MM.1S (cell line): ENCODE measurements around the gene ALDOB.

Experiments
- DNase-seq: peaks from one replicate; pipeline ENCODE4 v3.0.0-alpha.2; 2015
- H2AFZ ChIP-seq: fragments of 300-600 bp; sonication (generic); 2 replicates; pipeline ENCODE4 v1.6.0; 2016; ENCODE audit warnings: antibody characterized with exemption, low read length
- H3F3A ChIP-seq: fragments of 300-600 bp; sonication (generic); 2 replicates; pipeline ENCODE4 v1.6.1; 2016; ENCODE audit warnings: mild to moderate bottlenecking, antibody characterized with exemption, low read length, moderate library complexity, mixed read lengths; ENCODE audit not compliant: insufficient read depth
- H3K27ac ChIP-seq: fragments of 300-600 bp; sonication (generic); 2 replicates; pipeline ENCODE4 v1.5.1; 2016; ENCODE audit warnings: mild to moderate bottlenecking, low read length
- H3K27me3 ChIP-seq: fragments of 300-600 bp; sonication (generic); replicated peaks from 2 replicates; pipeline ENCODE4 v1.6.0; 2016; ENCODE audit warnings: low read length; ENCODE audit not compliant: insufficient read depth
- H3K36me3 ChIP-seq: fragments of 300-600 bp; sonication (generic); replicated peaks from 2 replicates; pipeline ENCODE4 v1.6.1; 2016; ENCODE audit warnings: mild to moderate bottlenecking, low read length, mixed read lengths; ENCODE audit not compliant: insufficient read depth
- H3K4me1 ChIP-seq: fragments of 300-600 bp; sonication (generic); 2 replicates; pipeline ENCODE4 v1.6.1; 2016; ENCODE audit warnings: low read length, mixed read lengths
- H3K4me2 ChIP-seq: fragments of 300-600 bp; sonication (generic); 2 replicates; pipeline ENCODE4 v1.6.0; 2016; ENCODE audit warnings: low read depth, low read length
- H3K4me3 ChIP-seq: fragments of 300-600 bp; sonication (generic); 2 replicates; pipeline ENCODE4 v1.5.1; 2016; ENCODE audit warnings: low read length, mixed read lengths
- H3K79me2 ChIP-seq: fragments of 300-600 bp; sonication (generic); 2 replicates; pipeline ENCODE4 v1.6.1; 2016; ENCODE audit warnings: mixed run types, low read length, mixed read lengths
- H3K9ac ChIP-seq: fragments of 300-600 bp; sonication (generic); 2 replicates; pipeline ENCODE4 v1.6.1; 2016; ENCODE audit warnings: low read length, mixed read lengths
- H3K9me2 ChIP-seq: fragments of 300-600 bp; sonication (generic); replicated peaks from 2 replicates; pipeline ENCODE4 v1.6.1; 2016; ENCODE audit warnings: mild to moderate bottlenecking, low read length, mixed read lengths; ENCODE audit not compliant: insufficient read depth
- H3K9me3 ChIP-seq: fragments of 300-600 bp; sonication (generic); replicated peaks from 2 replicates; pipeline ENCODE4 v1.6.1; 2016; ENCODE audit warnings: mild to moderate bottlenecking, low read length, mixed read lengths; ENCODE audit not compliant: insufficient read depth
- H4K20me1 ChIP-seq: fragments of 300-600 bp; sonication (generic); 2 replicates; pipeline ENCODE4 v1.6.1; 2016; ENCODE audit warnings: mild to moderate bottlenecking, low read length, moderate library complexity, mixed read lengths; ENCODE audit not compliant: insufficient read depth
- CTCF ChIP-seq: fragments of 300-600 bp; sonication (generic); IDR thresholded peaks from 2 replicates; pipeline ENCODE4 v1.5.1; 2016; ENCODE audit warnings: antibody characterized with exemption, low read length, mixed read lengths
- EZH2 ChIP-seq: fragments of 300-600 bp; sonication (generic); optimal IDR thresholded peaks from 2 replicates; pipeline ENCODE3; 2017; ENCODE audit warnings: low read depth, mild to moderate bottlenecking, antibody characterized with exemption, low read length, mixed read lengths
- EZH2phosphoT487 ChIP-seq: fragments of 300-600 bp; sonication (generic); IDR thresholded peaks from 2 replicates; pipeline ENCODE4 v1.6.1; 2018; ENCODE audit warnings: antibody characterized with exemption, low read length

Gene ALDOB

GRCh38 chr9:101383361-101383760 lies 52.2 kb downstream of the ALDOB start:
- Histone ChIP-seq H3K4me1 (0 out of 2 replicates have a peak, but pooled peaks cover 6% of the 10 kb centered on the region), H4K20me1 (no peaks in the 10 kb centered on the region), H3K79me2 (no peaks in the 10 kb centered on the region), H3K4me2 (no peak overlapping the region), H3K9ac (no peak overlapping the region), H3K27ac (no peak overlapping the region), H3K27me3 (no peaks in the 10 kb centered on the region), H2AFZ (no peak overlapping the region), H3K4me3 (no peak overlapping the region), H3K9me3 (no peaks in the 10 kb centered on the region), H3F3A (no peaks in the 10 kb centered on the region), H3K36me3 (no peaks in the 10 kb centered on the region), H3K9me2 (no peaks in the 10 kb centered on the region)
- no peak for TF ChIP-seq CTCF
- TF ChIP-seq EZH2phosphoT487, result no peak
- no peak for TF ChIP-seq EZH2
- no peak for DNase-seq

- Histone ChIP-seq H4K20me1 (no peaks in the 10 kb centered on the region), H3K4me1 (no peaks in the 10 kb centered on the region), H2AFZ (no peak overlapping the region), H3K27ac (no peak overlapping the region), H3K36me3 (no peaks in the 10 kb centered on the region), H3K9me3 (no peaks in the 10 kb centered on the region), H3K4me3 (no peak overlapping the region), H3K27me3 (no peaks in the 10 kb centered on the region), H3K9me2 (no peaks in the 10 kb centered on the region), H3K79me2 (no peaks in the 10 kb centered on the region), H3F3A (no peaks in the 10 kb centered on the region), H3K4me2 (no peak overlapping the region), H3K9ac (no peak overlapping the region)
- DNase-seq, result no peak
- TF ChIP-seq EZH2 (no peak), CTCF (no peak), EZH2phosphoT487 (no peak)
These were observed 53.7 kb downstream of the ALDOB start for GRCh38 chr9:101381833-101382342.

GRCh38 chr9:101381118-101381517 lies 54.5 kb downstream of the ALDOB start:
- H3K9ac ChIP-seq, result no peak overlapping the region
- H4K20me1 ChIP-seq, result no peaks in the 10 kb centered on the region
- H3K27me3 ChIP-seq, result no peaks in the 10 kb centered on the region
- no peak for DNase-seq
- no peak overlapping the region for H3K27ac ChIP-seq
- no peak overlapping the region for H3K4me3 ChIP-seq
- no peaks in the 10 kb centered on the region for H3F3A ChIP-seq
- TF ChIP-seq EZH2phosphoT487, result no peak
- no peak for TF ChIP-seq CTCF
- no peak for TF ChIP-seq EZH2
- H3K9me3 ChIP-seq, result no peaks in the 10 kb centered on the region
- no peak overlapping the region for H2AFZ ChIP-seq
- H3K36me3 ChIP-seq, result no peaks in the 10 kb centered on the region
- H3K9me2 ChIP-seq, result no peaks in the 10 kb centered on the region
- no peaks in the 10 kb centered on the region for H3K79me2 ChIP-seq
- H3K4me1 ChIP-seq, result no peaks in the 10 kb centered on the region
- H3K4me2 ChIP-seq, result no peak overlapping the region
